GM12801 (cell line): ENCODE data around the gene SCNM1.

Experiments
- CTCF ChIP-seq: IDR thresholded peaks from one replicate; pipeline ENCODE4 v1.5.1; 2011; ENCODE audit warnings: control low read depth; ENCODE audit not compliant: insufficient read length; ENCODE audit errors: extremely low read depth

The SCNM1 gene

DNA sequence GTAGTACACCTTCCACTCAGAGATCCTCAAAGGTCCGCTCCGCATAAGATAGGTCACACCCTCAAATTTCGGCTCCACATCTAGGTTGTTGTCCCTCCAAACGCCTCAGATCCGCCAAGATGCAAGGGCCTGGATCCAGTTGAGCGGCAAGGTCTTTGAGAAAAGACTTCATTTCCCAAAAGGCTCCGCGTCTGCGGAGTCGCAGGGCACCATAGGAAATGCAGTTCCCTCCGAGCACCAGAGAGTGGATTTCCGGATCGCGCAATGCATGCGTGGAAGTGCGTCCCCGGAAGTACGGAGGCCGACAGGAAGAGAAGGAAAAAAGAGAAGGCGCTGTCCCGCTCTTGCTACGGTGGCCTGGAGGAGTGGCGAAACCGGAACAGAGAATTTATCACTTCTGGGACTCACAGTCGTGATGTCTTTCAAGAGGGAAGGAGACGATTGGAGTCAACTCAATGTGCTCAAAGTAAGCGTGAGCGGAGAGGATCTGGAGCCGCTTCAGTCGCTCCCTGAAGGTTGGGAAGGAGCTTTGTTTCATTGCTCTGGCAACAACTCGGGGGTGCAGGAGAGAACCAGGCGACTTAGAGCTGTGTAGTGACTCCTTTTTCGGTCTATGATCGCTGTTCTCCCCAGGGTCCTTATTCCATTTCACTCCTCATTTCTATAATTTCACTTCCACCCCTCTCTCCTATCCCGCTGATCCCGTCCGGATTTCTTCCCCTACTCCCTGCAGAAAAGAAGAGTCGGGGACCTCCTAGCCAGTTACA lies at the start of gene SCNM1, which contains the start of gene LYSMD1:
TSS of gene SCNM1 (plus strand) at position 407 of the 767 bp plus-strand sequence. CDS start at position 416, 9 bp downstream.
TSS of gene LYSMD1 (minus strand) at position 165 of the 767 bp plus-strand sequence. CDS start 644 bp downstream, outside the sequence.
- TF ChIP-seq CTCF = no peak

GRCh38 chr1:151124763-151125403 lies 41.1 kb upstream of the SCNM1 start:
- no peak for TF ChIP-seq CTCF

- TF ChIP-seq CTCF = no peak
Measured at GRCh38 chr1:151128800-151129199, 37.1 kb upstream of the SCNM1 start.

DNA sequence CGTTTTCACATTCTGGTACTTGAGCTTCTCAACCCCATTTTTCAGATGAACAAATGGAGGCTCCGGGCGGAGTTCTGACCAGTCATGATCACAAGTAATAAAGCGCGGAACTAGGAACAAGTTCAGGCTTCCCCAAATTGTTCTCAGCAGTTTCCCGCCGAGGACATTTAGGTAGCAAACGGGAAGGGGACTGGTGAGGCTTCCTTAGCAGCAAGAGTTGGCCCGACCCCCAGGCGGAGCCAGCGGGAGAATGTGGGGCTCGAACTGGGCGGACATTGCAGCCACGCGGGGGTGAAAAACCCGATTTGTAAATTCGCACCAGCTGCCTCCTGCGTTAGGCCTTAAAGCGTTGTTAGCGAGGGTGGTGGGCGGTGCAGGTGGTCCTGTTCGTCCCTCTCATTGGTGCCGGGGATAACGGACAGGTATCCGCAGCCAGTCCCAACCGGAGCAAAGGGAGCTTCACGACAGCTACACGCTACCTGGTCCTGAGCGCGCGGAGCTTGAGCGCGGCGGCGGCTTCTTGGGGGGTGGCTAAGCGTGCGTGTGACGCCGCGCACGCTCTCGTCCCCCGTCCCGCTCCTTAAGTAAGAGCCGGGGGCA lies 34.9 kb upstream of the SCNM1 start:
- TF ChIP-seq CTCF = no peak

- no peak for TF ChIP-seq CTCF
Measured at GRCh38 chr1:151131701-151132334, 34.1 kb upstream of the SCNM1 start.

DNA sequence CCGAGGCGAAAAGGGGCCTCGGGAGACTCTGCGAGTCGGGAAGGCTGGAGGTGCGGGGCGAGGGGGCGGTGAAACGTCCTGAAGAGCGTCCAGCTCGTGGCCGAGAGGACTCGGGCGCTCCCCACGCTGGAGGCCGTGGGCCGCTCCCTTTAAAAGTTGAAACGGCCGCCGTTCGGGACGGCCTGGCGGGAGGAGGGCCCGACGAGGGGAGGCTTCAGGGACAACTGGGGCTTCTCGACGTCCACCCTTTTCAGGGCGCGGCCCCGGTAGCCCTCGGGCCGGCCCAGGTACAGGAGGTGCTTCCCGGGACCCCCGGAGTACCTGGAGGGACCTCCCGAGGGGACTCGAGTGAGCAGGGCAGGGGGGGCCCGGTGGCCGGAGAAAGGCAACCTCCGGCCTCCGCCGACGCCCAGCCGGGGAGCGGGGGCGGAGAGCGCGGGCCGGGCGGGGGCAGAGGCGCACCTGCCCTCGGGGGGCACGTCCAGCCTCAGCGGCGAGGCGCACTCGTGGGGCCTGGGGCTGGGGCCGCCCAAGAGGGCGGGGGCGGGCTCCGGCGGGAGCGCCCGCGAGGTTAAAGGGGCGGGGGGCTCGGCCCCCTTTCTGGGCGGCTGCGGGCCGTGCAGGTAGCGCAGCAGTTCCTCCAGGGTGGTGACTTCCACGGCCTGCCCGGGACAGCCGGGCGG lies 33.5 kb upstream of the SCNM1 start:
- TF ChIP-seq CTCF = no peak
